Uterus (tissue), 2 donors: ENCODE measurements around the gene RIF1.

Experiments used
- POLR2A ChIP-seq, 2 donors: fragments of 450-650 bp; IDR thresholded peaks; one replicate each; pipeline ENCODE4 v1.6.1; 2016; ENCODE audit warnings: antibody characterized with exemption in 2 of 2, mild to moderate bottlenecking in 1 of 2, moderate library complexity in 1 of 2
- TF ChIP-seq, protein P1 (sequence below), 4 experiments: fragments of 200-600 bp in 2 of 4; fragments of 450-650 bp in 2 of 4; sonication (generic) in 2 of 4; IDR thresholded peaks; one replicate each; pipeline ENCODE4 v1.5.1; 2016 to 2019; ENCODE audit warnings: antibody characterized with exemption in 4 of 4, mild to moderate bottlenecking in 2 of 4, moderate library complexity in 1 of 4

GRCh38 chr2:151439127-151439526, 29.4 kb downstream of the RIF1 start:
- TF ChIP-seq, protein P1, sequence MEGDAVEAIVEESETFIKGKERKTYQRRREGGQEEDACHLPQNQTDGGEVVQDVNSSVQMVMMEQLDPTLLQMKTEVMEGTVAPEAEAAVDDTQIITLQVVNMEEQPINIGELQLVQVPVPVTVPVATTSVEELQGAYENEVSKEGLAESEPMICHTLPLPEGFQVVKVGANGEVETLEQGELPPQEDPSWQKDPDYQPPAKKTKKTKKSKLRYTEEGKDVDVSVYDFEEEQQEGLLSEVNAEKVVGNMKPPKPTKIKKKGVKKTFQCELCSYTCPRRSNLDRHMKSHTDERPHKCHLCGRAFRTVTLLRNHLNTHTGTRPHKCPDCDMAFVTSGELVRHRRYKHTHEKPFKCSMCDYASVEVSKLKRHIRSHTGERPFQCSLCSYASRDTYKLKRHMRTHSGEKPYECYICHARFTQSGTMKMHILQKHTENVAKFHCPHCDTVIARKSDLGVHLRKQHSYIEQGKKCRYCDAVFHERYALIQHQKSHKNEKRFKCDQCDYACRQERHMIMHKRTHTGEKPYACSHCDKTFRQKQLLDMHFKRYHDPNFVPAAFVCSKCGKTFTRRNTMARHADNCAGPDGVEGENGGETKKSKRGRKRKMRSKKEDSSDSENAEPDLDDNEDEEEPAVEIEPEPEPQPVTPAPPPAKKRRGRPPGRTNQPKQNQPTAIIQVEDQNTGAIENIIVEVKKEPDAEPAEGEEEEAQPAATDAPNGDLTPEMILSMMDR (IDR thresholded peaks at IDR 0.05) = no peak
- TF ChIP-seq POLR2A (IDR thresholded peaks at IDR 0.05) = no peak
